Common myeloid progenitor, CD34-positive (primary cell): ENCODE results near the gene PICALM. TPM values are rescaled to one million over a fixed set of nuclear protein-coding genes. Genes with fewer than 3 reads are reported as not detected.

Experiments
- CTCF ChIA-PET: fragments of 350-600 bp; sonication (Branson Sonifier 250); formaldehyde crosslinking; loops from one replicate; lab custom pipeline; 2021; ENCODE audit warnings: antibody characterized with exemption; lab: Charles Lee
- POLR2A ChIA-PET: fragments of 350-600 bp; sonication (Branson Sonifier 250); formaldehyde crosslinking; loops from one replicate; lab custom pipeline; 2021; ENCODE audit warnings: antibody characterized with exemption; lab: Charles Lee
- DNase-seq, 3 donors: peaks; one replicate each; pipeline versions ENCODE4 v3.0.0 to v3.0.0-alpha.2; 2013
- H3K27ac ChIP-seq, 2 experiments: 1 replicate in 1 of 2; 2 replicates in 1 of 2; pipeline ENCODE4 v1.7.0; 2013; ENCODE audit warnings: inconsistent platforms in 2 of 2, low read length in 2 of 2, mild to moderate bottlenecking in 2 of 2, low read depth in 1 of 2, moderate library complexity in 1 of 2; ENCODE audit not compliant: severe bottlenecking in 2 of 2, insufficient read depth in 1 of 2, poor library complexity in 1 of 2
- H3K27me3 ChIP-seq, 5 experiments: replicated peaks in 2 of 5; 1 replicate in 3 of 5; 2 replicates in 2 of 5; pipeline versions ENCODE4 v1.6.1 to v1.7.0; 2013; ENCODE audit warnings: low read length in 4 of 5, mild to moderate bottlenecking in 2 of 5, moderate library complexity in 2 of 5, inconsistent platforms in 1 of 5; ENCODE audit not compliant: insufficient read depth in 5 of 5, control insufficient read depth in 4 of 5
- H3K36me3 ChIP-seq, 4 experiments: 1 replicate in 2 of 4; 2 replicates in 2 of 4; pipeline versions ENCODE4 v1.6.1 to v1.7.0; 2013; ENCODE audit warnings: low read length in 3 of 4, control low read depth in 1 of 4, mild to moderate bottlenecking in 1 of 4; ENCODE audit not compliant: control insufficient read depth in 4 of 4, insufficient read depth in 4 of 4
- H3K4me1 ChIP-seq, 4 experiments: 1 replicate in 3 of 4; 2 replicates in 1 of 4; pipeline versions ENCODE4 v1.6.1 to v1.7.1; 2013; ENCODE audit warnings: low read length in 3 of 4, mild to moderate bottlenecking in 3 of 4, control low read depth in 1 of 4, inconsistent platforms in 1 of 4, moderate library complexity in 1 of 4; ENCODE audit not compliant: control insufficient read depth in 4 of 4, insufficient read depth in 4 of 4; ENCODE audit errors: control extremely low read depth in 1 of 4
- H3K4me3 ChIP-seq, 7 experiments: 1 replicate in 4 of 7; 2 replicates in 3 of 7; pipeline versions ENCODE4 v1.5.1 to v1.7.0; 2013; ENCODE audit warnings: mild to moderate bottlenecking in 7 of 7, low read length in 6 of 7, moderate library complexity in 6 of 7, inconsistent platforms in 2 of 7, low read depth in 2 of 7, control low read depth in 1 of 7; ENCODE audit not compliant: insufficient read depth in 4 of 7, control insufficient read depth in 1 of 7; ENCODE audit errors: extremely low read depth in 1 of 7
- H3K9me3 ChIP-seq, 5 experiments: 1 replicate in 4 of 5; 2 replicates in 1 of 5; pipeline versions ENCODE4 v1.6.1 to v1.7.1; 2013; ENCODE audit warnings: low read length in 4 of 5, mild to moderate bottlenecking in 2 of 5, inconsistent platforms in 1 of 5, low read depth in 1 of 5, moderate library complexity in 1 of 5; ENCODE audit not compliant: control insufficient read depth in 4 of 5, insufficient read depth in 2 of 5; ENCODE audit errors: control extremely low read depth in 1 of 5
- WGBS: methylation state at CpG from one replicate; pipeline ENCODE4 v1.1.5; 2013; ENCODE audit not compliant: insufficient coverage; 5-methylcytosine and 5-hydroxymethylcytosine counted together
- polyA plus RNA-seq: library from polyadenylated mRNA; unstranded; fragments of 120-200 nt; gene quantifications from one replicate; pipeline ENCODE4 v1.2.1, GENCODE V29; 2013

Gene PICALM, protein sequence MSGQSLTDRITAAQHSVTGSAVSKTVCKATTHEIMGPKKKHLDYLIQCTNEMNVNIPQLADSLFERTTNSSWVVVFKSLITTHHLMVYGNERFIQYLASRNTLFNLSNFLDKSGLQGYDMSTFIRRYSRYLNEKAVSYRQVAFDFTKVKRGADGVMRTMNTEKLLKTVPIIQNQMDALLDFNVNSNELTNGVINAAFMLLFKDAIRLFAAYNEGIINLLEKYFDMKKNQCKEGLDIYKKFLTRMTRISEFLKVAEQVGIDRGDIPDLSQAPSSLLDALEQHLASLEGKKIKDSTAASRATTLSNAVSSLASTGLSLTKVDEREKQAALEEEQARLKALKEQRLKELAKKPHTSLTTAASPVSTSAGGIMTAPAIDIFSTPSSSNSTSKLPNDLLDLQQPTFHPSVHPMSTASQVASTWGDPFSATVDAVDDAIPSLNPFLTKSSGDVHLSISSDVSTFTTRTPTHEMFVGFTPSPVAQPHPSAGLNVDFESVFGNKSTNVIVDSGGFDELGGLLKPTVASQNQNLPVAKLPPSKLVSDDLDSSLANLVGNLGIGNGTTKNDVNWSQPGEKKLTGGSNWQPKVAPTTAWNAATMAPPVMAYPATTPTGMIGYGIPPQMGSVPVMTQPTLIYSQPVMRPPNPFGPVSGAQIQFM
- 113 TPM for polyA plus RNA-seq

- Histone ChIP-seq H3K27me3 (no peaks in the 10 kb centered on the region), H3K4me1 (peaks cover 14 to 40% (median 33%) of the 10 kb centered on the region in 4 experiments), H3K9me3 (no peaks in the 10 kb centered on the region), H3K27ac (peak within 1 kb of the TSS; percentile 88 to 96), H3K4me3 (peak within 1 kb of the TSS; percentile 86 to 100 (median 97)), H3K36me3 (no peaks in the 10 kb centered on the region)
- CTCF ChIA-PET, result interaction anchor here (0.7 to 2.7 kb wide), 19 partner anchors 17 to 183 kb away, joined by 3 to 14 read pairs (median 4); no protein-coding TSS in a partner anchor
- POLR2A ChIA-PET, result interaction anchor here (1.0 kb wide), 2 partner anchors 74 to 80 kb away, joined by 4 to 5 read pairs; no protein-coding TSS in a partner anchor
- under 1% methylated on average over 29 of the region's 48 CpGs for whole genome bisulfite sequencing
- DNase-seq, result peak; percentile 99 to 100 (median 100)
Observed at GRCh38 chr11:86068951-86069407, at the start of gene PICALM. Gene PICALM (minus strand): TSS chr11:86069084. CDS start chr11:86068780, 304 bp downstream.

DNA sequence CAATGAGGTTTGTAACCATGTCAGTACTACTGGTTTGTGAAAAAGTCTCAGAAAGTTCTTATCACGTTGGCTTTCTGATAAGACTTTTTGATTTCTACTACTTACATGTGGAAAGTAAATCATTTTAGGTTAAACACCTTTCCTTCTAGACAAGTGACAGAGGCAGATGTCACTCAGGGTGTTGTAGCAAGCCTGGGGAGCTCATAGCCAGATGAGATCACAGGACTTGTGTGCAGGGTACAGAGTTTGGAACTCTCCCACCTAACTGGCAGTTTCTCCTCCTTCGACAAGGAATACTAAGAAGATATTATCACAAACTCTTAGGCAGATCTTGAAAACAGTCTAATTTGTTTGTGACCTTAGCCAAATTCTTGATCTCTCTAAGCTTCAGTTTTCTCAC is 49.4 kb upstream of the PICALM start:
- Histone ChIP-seq H3K27me3 (no peaks in the 10 kb centered on the region), H3K4me3 (no peak overlapping the region), H3K4me1 (peaks cover 0 to 5% (median 0%) of the 10 kb centered on the region in 4 experiments), H3K9me3 (no peaks in the 10 kb centered on the region), H3K36me3 (no peaks in the 10 kb centered on the region), H3K27ac (no peak overlapping the region)
- CTCF ChIA-PET, result interaction anchor here (0.6 to 2.4 kb wide), 7 partner anchors 15 to 84 kb away, joined by 3 to 9 read pairs (median 3); partner anchors contain the start of gene PICALM
- 100% methylated on average over 1 of the region's 2 CpGs for WGBS
- no peak for DNase-seq
- POLR2A ChIA-PET, result no interaction called here

- H3K9me3 ChIP-seq, result no peaks in the 10 kb centered on the region
- CTCF ChIA-PET, result interaction anchor here (0.6 to 2.4 kb wide), 8 partner anchors 16 to 84 kb away, joined by 3 to 9 read pairs (median 3); partner anchors contain the start of gene PICALM
- no peaks in the 10 kb centered on the region for H3K36me3 ChIP-seq
- POLR2A ChIA-PET, result no interaction called here
- H3K27me3 ChIP-seq, result no peaks in the 10 kb centered on the region
- DNase-seq, result no peak
- H3K4me1 ChIP-seq, result peaks cover 0 to 5% (median 0%) of the 10 kb centered on the region in 4 experiments
- no peak overlapping the region for H3K27ac ChIP-seq
- WGBS, result 100% methylated on average over 1 of the region's 1 CpG
- H3K4me3 ChIP-seq, result no peak overlapping the region
Observed at GRCh38 chr11:86117712-86118063, 48.8 kb upstream of the PICALM start.

DNA sequence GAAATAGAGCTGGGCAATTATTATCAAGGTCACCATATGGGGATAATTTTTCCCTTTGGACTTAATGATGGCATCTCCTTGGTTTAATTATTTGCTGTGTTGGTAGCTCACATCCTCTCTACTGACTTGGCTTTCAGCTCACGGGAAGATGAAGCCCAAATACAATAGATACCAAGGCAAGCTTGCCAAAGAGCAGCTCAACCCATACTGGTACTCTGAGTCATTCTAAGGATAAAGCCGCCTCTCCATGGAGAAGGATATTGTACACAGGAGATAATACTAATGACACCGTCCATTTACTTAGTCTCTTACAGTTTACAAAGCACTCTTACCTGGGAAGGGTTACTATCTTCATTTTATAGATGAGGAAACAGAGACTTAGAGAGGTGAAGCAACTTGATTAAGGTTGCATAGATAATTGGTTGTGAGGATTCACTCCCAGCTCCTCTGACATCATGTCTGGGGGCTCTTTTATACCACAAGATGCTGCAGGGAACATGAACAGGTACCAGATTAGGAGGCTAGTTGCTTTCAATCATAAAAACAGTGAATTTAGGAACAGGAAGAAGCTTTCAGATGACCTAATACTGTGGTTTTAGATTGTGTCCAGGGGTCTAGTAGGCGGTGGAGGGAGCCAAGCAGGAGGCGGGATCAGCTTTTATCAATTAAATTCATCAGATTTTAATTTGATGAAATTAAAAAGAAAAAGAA is 48.3 kb upstream of the PICALM start:
- ChIA-PET CTCF (interaction anchor here (0.8 to 2.4 kb wide), 6 partner anchors 16 to 85 kb away, joined by 3 to 9 read pairs (median 3); no protein-coding TSS in a partner anchor), POLR2A (no interaction called here)
- Histone ChIP-seq H3K27me3 (no peaks in the 10 kb centered on the region), H3K36me3 (no peaks in the 10 kb centered on the region), H3K4me1 (peaks cover 0 to 5% (median 0%) of the 10 kb centered on the region in 4 experiments), H3K9me3 (no peaks in the 10 kb centered on the region), H3K27ac (no peak overlapping the region), H3K4me3 (no peak overlapping the region)
- no CpG with 5 or more reads among the region's 5 CpGs for WGBS
- DNase-seq, result no peak

- ChIA-PET CTCF (interaction anchor here (1.0 to 1.7 kb wide), 3 partner anchors 12 to 49 kb away, joined by 3 to 5 read pairs (median 4); partner anchors contain the start of gene PICALM), POLR2A (interaction anchor here (0.6 kb wide), 1 partner anchor 880 kb away, joined by 3 read pairs; no protein-coding TSS in a partner anchor)
- peak in 2 of 3 donors; percentile 68 to 70 for DNase-seq
- Histone ChIP-seq H3K4me3 (no peak overlapping the region), H3K36me3 (no peaks in the 10 kb centered on the region), H3K27ac (no peak overlapping the region), H3K27me3 (no peaks in the 10 kb centered on the region), H3K9me3 (no peaks in the 10 kb centered on the region), H3K4me1 (peaks cover 0 to 5% (median 0%) of the 10 kb centered on the region in 4 experiments)
- WGBS, result 100% methylated on average over 4 of the region's 4 CpGs
Observed at GRCh38 chr11:86116386-86116726, 47.5 kb upstream of the PICALM start.

DNA sequence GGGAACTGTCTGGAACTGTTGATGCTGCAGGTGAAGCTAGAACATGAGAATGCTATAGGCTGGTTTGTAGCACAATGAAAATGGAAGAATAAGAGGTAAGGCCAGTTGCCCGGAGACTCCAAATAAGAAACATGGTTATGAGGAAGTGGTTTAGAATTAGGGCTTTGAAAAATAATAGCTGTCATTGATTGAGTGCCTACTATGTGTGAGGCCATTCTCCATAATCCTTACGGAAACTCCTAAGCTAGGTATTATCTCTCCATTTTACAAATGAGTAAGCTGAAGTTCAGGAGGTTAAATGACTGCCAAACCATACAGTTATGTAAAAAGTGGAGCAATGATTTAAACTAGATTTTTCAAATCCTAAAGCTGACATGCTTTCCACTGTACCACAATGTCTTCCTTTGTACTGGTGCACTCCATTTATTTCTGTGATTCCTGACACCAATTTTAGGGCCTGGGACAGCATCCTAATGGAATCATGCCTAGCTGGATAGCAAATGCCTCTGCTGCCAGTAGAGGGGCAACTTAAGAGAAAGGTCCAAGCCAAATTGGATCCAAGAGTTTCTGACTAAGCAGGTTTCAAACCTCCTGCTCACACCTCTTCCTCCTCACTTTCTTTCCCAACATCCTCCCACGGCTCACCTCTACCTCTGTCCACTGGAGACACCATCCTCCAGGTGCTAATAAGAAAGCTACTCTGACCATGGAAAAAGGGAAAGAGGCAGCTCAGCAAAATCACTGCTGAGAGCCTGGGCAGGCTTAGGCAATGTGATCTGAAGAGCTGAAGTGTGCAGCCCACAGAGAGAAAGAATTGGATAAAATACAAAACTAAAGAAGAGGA is 46.9 kb upstream of the PICALM start:
- Histone ChIP-seq H3K9me3 (no peaks in the 10 kb centered on the region), H3K27ac (no peak overlapping the region), H3K27me3 (no peaks in the 10 kb centered on the region), H3K4me3 (no peak overlapping the region), H3K36me3 (no peaks in the 10 kb centered on the region), H3K4me1 (peaks cover 0 to 5% (median 0%) of the 10 kb centered on the region in 4 experiments)
- WGBS, result 75% methylated on average over 2 of the region's 3 CpGs
- peak in 1 of 3 donors; percentile 22 for DNase-seq
- POLR2A ChIA-PET, result interaction anchor here (0.6 kb wide), 1 partner anchor 881 kb away, joined by 3 read pairs; no protein-coding TSS in a partner anchor
- CTCF ChIA-PET, result interaction anchor here (0.6 to 1.7 kb wide), 7 partner anchors 8 to 74 kb away, joined by 3 to 5 read pairs (median 4); partner anchors contain the start of gene PICALM
